H1 (cell line): ENCODE data around the gene RPL36A. TPM values are rescaled to one million over a fixed set of nuclear protein-coding genes. Genes with fewer than 3 reads are reported as not detected.
A peak's percentile ranks its signal among the peaks of the same experiment; 100 is the strongest.

Source experiments
- CTCF ChIA-PET: fragments of 300-600 bp; sonication (Branson Sonifier 250); formaldehyde crosslinking; loops from one replicate; lab custom pipeline; 2021; ENCODE audit not compliant: partially characterized antibody; lab: Charles Lee
- POLR2A ChIA-PET: fragments of 300-600 bp; sonication (Branson Sonifier 250); formaldehyde crosslinking; loops from one replicate; lab custom pipeline; 2021; ENCODE audit warnings: inconsistent platforms; ENCODE audit not compliant: partially characterized antibody; lab: Charles Lee
- DNase-seq, 2 experiments: peaks; one replicate each; pipeline versions ENCODE4 v3.0.0 to v3.0.0-alpha.2; 2010 to 2022; ENCODE audit warnings: low spot score in 2 of 2, low read depth in 1 of 2, mixed read lengths in 1 of 2
- FAIRE-seq: peaks from 2 replicates; lab custom pipeline; 2011; peaks lifted over from hg19 to GRCh38; lab: Jason Lieb, UNC
- H2AFZ ChIP-seq: 2 replicates; pipeline ENCODE4 v1.8.1; 2012; ENCODE audit warnings: low read length, inconsistent platforms
- H2AK5ac ChIP-seq: 2 replicates; pipeline ENCODE4 v1.6.1; 2013; ENCODE audit warnings: low read depth, low read length
- H2BK120ac ChIP-seq: replicated peaks from 2 replicates; pipeline ENCODE3; 2013; ENCODE audit warnings: low read depth, low read length, inconsistent platforms
- H2BK12ac ChIP-seq: 2 replicates; pipeline ENCODE4 v1.6.1; 2013; ENCODE audit warnings: low read depth, low read length
- H2BK15ac ChIP-seq: 2 replicates; pipeline ENCODE4 v1.6.1; 2013; ENCODE audit warnings: low read length
- H2BK20ac ChIP-seq: 2 replicates; pipeline ENCODE4 v1.6.1; 2013; ENCODE audit warnings: low read length
- H2BK5ac ChIP-seq: 2 replicates; pipeline ENCODE4 v1.6.1; 2013; ENCODE audit warnings: low read depth, low read length
- H3K14ac ChIP-seq: 2 replicates; pipeline ENCODE4 v1.6.1; 2013; ENCODE audit warnings: inconsistent platforms; ENCODE audit not compliant: insufficient read length
- H3K18ac ChIP-seq: 2 replicates; pipeline ENCODE4 v1.6.1; 2013; ENCODE audit warnings: low read length; ENCODE audit errors: extremely low read depth
- H3K23ac ChIP-seq: 2 replicates; pipeline ENCODE4 v1.6.1; 2013; ENCODE audit warnings: inconsistent platforms; ENCODE audit not compliant: insufficient read length
- H3K23me2 ChIP-seq: 2 replicates; pipeline ENCODE4 v1.6.1; 2013; ENCODE audit warnings: low read depth, low read length
- H3K27ac ChIP-seq: 2 replicates; pipeline ENCODE4 v1.6.1; 2011; ENCODE audit warnings: low read depth, low read length, inconsistent platforms
- H3K27me3 ChIP-seq, 4 experiments: replicated peaks in 1 of 4; 1 replicate in 1 of 4; 2 replicates in 3 of 4; pipeline versions ENCODE4 v1.6.1 to v1.8.1; 2011 to 2013; ENCODE audit warnings: low read length in 3 of 4, mild to moderate bottlenecking in 3 of 4, inconsistent platforms in 2 of 4, mixed read lengths in 2 of 4, moderate library complexity in 1 of 4; ENCODE audit not compliant: control insufficient read depth in 3 of 4, insufficient read depth in 3 of 4; ENCODE audit errors: extremely low read depth in 1 of 4
- H3K36me3 ChIP-seq, 4 experiments: 2 replicates each; pipeline versions ENCODE4 v1.6.1 to v1.8.1; 2011 to 2013; ENCODE audit warnings: mild to moderate bottlenecking in 4 of 4, low read length in 3 of 4, moderate library complexity in 2 of 4, control low read depth in 1 of 4, inconsistent platforms in 1 of 4; ENCODE audit not compliant: insufficient read depth in 4 of 4, control insufficient read depth in 2 of 4
- H3K4ac ChIP-seq: replicated peaks from 2 replicates; pipeline ENCODE3; 2013; ENCODE audit warnings: low read length, low read depth, mixed read lengths, inconsistent platforms; ENCODE audit not compliant: insufficient read length
- H3K4me1 ChIP-seq, 4 experiments: replicated peaks in 1 of 4; 1 replicate in 1 of 4; 2 replicates in 3 of 4; pipeline versions ENCODE4 v1.6.1 to v1.8.1; 2011 to 2013; ENCODE audit warnings: low read length in 3 of 4, inconsistent platforms in 2 of 4, mixed read lengths in 1 of 4; ENCODE audit not compliant: insufficient read depth in 4 of 4, control insufficient read depth in 3 of 4
- H3K4me2 ChIP-seq, 2 experiments: 2 replicates each; pipeline versions ENCODE4 v1.6.1 to v1.8.1; 2011 to 2013; ENCODE audit warnings: low read depth in 2 of 2, low read length in 2 of 2, control low read depth in 1 of 2, inconsistent platforms in 1 of 2, mild to moderate bottlenecking in 1 of 2; ENCODE audit not compliant: insufficient read depth in 1 of 2
- H3K4me3 ChIP-seq, 4 experiments: fragments of 200-600, 300-600 bp in 1 of 4; sonication (generic), shearing (Covaris generic), sonication (Bioruptor Twin) in 1 of 4; 2 replicates each; pipeline versions ENCODE4 v1.5.1 to v1.8.1; 2011 to 2016; ENCODE audit warnings: low read length in 4 of 4, low read depth in 3 of 4, control low read depth in 2 of 4, inconsistent platforms in 2 of 4, mild to moderate bottlenecking in 2 of 4, mixed read lengths in 1 of 4, moderate library complexity in 1 of 4; ENCODE audit not compliant: insufficient read depth in 2 of 4; ENCODE audit errors: extremely low read depth in 1 of 4
- H3K56ac ChIP-seq: replicated peaks from 2 replicates; pipeline ENCODE3; 2013; ENCODE audit warnings: low read depth, mild to moderate bottlenecking, mixed read lengths, low read length, inconsistent platforms; ENCODE audit not compliant: insufficient read length
- H3K79me1 ChIP-seq: 2 replicates; pipeline ENCODE4 v1.6.1; 2013; ENCODE audit warnings: low read depth, low read length, control low read depth
- H3K79me2 ChIP-seq, 2 experiments: 2 replicates each; pipeline versions ENCODE4 v1.6.1 to v1.8.1; 2012 to 2013; ENCODE audit warnings: low read length in 2 of 2, mild to moderate bottlenecking in 2 of 2, inconsistent platforms in 1 of 2; ENCODE audit not compliant: insufficient read depth in 2 of 2, control insufficient read depth in 1 of 2
- H3K9ac ChIP-seq, 4 experiments: replicated peaks in 1 of 4; 1 replicate in 1 of 4; 2 replicates in 3 of 4; pipeline versions ENCODE4 v1.6.1 to v1.8.1; 2011 to 2013; ENCODE audit warnings: low read depth in 3 of 4, low read length in 3 of 4, control low read depth in 2 of 4, mild to moderate bottlenecking in 2 of 4, moderate library complexity in 2 of 4, inconsistent platforms in 1 of 4; ENCODE audit errors: extremely low read depth in 1 of 4
- H3K9me3 ChIP-seq, 2 experiments: 2 replicates each; pipeline versions ENCODE4 v1.6.1 to v1.8.1; 2012 to 2013; ENCODE audit warnings: mild to moderate bottlenecking in 2 of 2, moderate library complexity in 2 of 2, control low read depth in 1 of 2, inconsistent platforms in 1 of 2, low read depth in 1 of 2, low read length in 1 of 2, mixed read lengths in 1 of 2; ENCODE audit not compliant: insufficient read depth in 2 of 2
- H4K20me1 ChIP-seq, 2 experiments: replicated peaks in 1 of 2; 2 replicates each; pipeline versions ENCODE3 to v1.8.1; 2011 to 2013; ENCODE audit warnings: inconsistent platforms in 2 of 2, low read length in 2 of 2, mild to moderate bottlenecking in 1 of 2; ENCODE audit not compliant: insufficient read depth in 2 of 2, control insufficient read depth in 1 of 2
- H4K5ac ChIP-seq: 2 replicates; pipeline ENCODE4 v1.6.1; 2013; ENCODE audit warnings: low read length, low read depth, mixed read lengths, inconsistent platforms; ENCODE audit not compliant: insufficient read length
- H4K8ac ChIP-seq: 2 replicates; pipeline ENCODE4 v1.8.0; 2013; ENCODE audit warnings: mild to moderate bottlenecking, moderate library complexity, low read length, inconsistent platforms; ENCODE audit not compliant: insufficient read depth; ENCODE audit errors: extremely low read depth
- H4K91ac ChIP-seq: replicated peaks from 2 replicates; pipeline ENCODE3; 2013; ENCODE audit warnings: low read length, mixed read lengths, inconsistent platforms; ENCODE audit not compliant: insufficient read length
- BACH1 ChIP-seq: IDR thresholded peaks from 2 replicates; pipeline ENCODE4 v1.6.1; 2012; ENCODE audit warnings: low read length, improper control_type of control experiment
- CHD2 ChIP-seq: IDR thresholded peaks from 2 replicates; pipeline ENCODE4 v1.6.1; 2012; ENCODE audit warnings: low read length, improper control_type of control experiment
- EZH2 ChIP-seq: fragments of 200-600 bp; sonication (generic); IDR thresholded peaks from 2 replicates; pipeline ENCODE4 v1.7.1; 2012; ENCODE audit warnings: low read depth, mild to moderate bottlenecking, moderate library complexity, low read length, inconsistent platforms; ENCODE audit not compliant: severe bottlenecking
- PHF8 ChIP-seq: fragments of 200-600 bp; sonication (generic); conservative IDR thresholded peaks from 2 replicates; pipeline ENCODE4 v1.7.1; 2012; ENCODE audit warnings: low read depth, mild to moderate bottlenecking, inconsistent platforms, low read length, moderate library complexity
- POLR2AphosphoS5 ChIP-seq: IDR thresholded peaks from 2 replicates; pipeline ENCODE4 v1.6.1; 2011; ENCODE audit warnings: low read depth, low read length
- POU5F1 ChIP-seq: IDR thresholded peaks from 2 replicates; pipeline ENCODE4 v1.6.1; 2011; ENCODE audit warnings: low read depth, mild to moderate bottlenecking, low read length, moderate library complexity
- RAD21 ChIP-seq, 2 experiments: IDR thresholded peaks in 1 of 2; conservative IDR thresholded peaks in 1 of 2; 2 replicates each; pipeline ENCODE4 v1.6.1; 2011; ENCODE audit warnings: low read depth in 2 of 2, low read length in 2 of 2, improper control_type of control experiment in 1 of 2, inconsistent platforms in 1 of 2, mild to moderate bottlenecking in 1 of 2, moderate library complexity in 1 of 2
- SRF ChIP-seq: IDR thresholded peaks from 2 replicates; pipeline ENCODE4 v1.6.1; 2011; ENCODE audit warnings: mild to moderate bottlenecking, low read depth, low read length, moderate library complexity
- TAF7 ChIP-seq: optimal IDR thresholded peaks from 2 replicates; pipeline ENCODE3; 2011; ENCODE audit warnings: low read depth, mild to moderate bottlenecking, inconsistent platforms, low read length, moderate library complexity, borderline replicate concordance
- TEAD4 ChIP-seq: IDR thresholded peaks from 2 replicates; pipeline ENCODE4 v1.6.1; 2012; ENCODE audit warnings: low read depth, low read length, inconsistent platforms, mixed read lengths
- WGBS, 2 experiments: shearing (Covaris generic) in 1 of 2; methylation state at CpG; one replicate each; pipeline versions ENCODE4 v1.1.6 to v1.1.7; 2013 to 2015; ENCODE audit warnings: low lambda C conversion rate in 2 of 2, mixed read lengths in 2 of 2, inconsistent platforms in 1 of 2, low coverage in 1 of 2, missing lambda C conversion rate in 1 of 2; ENCODE audit not compliant: insufficient replicate concordance in 2 of 2, insufficient coverage in 1 of 2, insufficient read length in 1 of 2; ENCODE audit errors: extremely low coverage in 1 of 2, missing lambda C conversion rate in 1 of 2; 5-methylcytosine and 5-hydroxymethylcytosine counted together
- polyA plus RNA-seq, 7 experiments: library from polyadenylated mRNA; depleted of rRNA in 3 of 7; stranded (reverse) in 5 of 7; unstranded in 2 of 7; fragments of >200 nt in 5 of 7; fragments of 200-250 nt in 2 of 7; gene quantifications; 1 replicate in 5 of 7; 2 replicates in 1 of 7; 4 replicates in 1 of 7; pipeline versions ENCODE4 v1.2.1 to v1.2.3, GENCODE V29; 2011 to 2013; ENCODE audit warnings: missing spikeins in 2 of 7, mixed read lengths in 2 of 7
- total RNA-seq: library from RNA; stranded (reverse); fragmentation: NEBNext Ultra II Directional; extraction: Animal tissue kit (Norgen Biotek cat#: 25700); gene quantifications from 2 replicates; pipeline ENCODE4 v1.2.1, GENCODE V29; 2021
- TF ChIP-seq, protein P1 (sequence below): IDR thresholded peaks from 2 replicates; pipeline ENCODE4 v1.6.1; 2012; ENCODE audit warnings: inconsistent platforms

Gene RPL36A
- total and polyA plus RNA-seq, 2 of the 8 experiments (the other 6 are each of a cell fraction or from before 2014, with no cell fraction given): 271 to 1,587 TPM

DNA sequence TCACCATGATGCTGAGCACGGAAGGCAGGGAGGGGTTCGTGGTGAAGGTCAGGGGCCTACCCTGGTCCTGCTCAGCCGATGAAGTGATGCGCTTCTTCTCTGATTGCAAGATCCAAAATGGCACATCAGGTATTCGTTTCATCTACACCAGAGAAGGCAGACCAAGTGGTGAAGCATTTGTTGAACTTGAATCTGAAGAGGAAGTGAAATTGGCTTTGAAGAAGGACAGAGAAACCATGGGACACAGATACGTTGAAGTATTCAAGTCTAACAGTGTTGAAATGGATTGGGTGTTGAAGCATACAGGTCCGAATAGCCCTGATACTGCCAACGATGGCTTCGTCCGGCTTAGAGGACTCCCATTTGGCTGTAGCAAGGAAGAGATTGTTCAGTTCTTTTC is 21.2 kb downstream of the RPL36A start:
- Histone ChIP-seq H4K91ac (no peak overlapping the region), H3K18ac (no peak overlapping the region), H2AFZ (no peak overlapping the region), H3K79me1 (no peaks in the 10 kb centered on the region), H3K4me3 (no peak overlapping the region), H4K8ac (peak overlapping the region; percentile 25; the same call in 1 of the 2 replicates), H2BK120ac (no peak overlapping the region), H3K27me3 (no peaks in the 10 kb centered on the region), H2BK15ac (no peak overlapping the region), H3K23me2 (peaks cover 3% of the 10 kb centered on the region; the same call in 1 of the 2 replicates), H4K20me1 (peaks cover 0 to 2% of the 10 kb centered on the region in 2 experiments), H3K14ac (no peak overlapping the region), H3K36me3 (peaks cover 0 to 16% (median 8%) of the 10 kb centered on the region in 4 experiments; a peak in 5 of 8 replicates), H3K27ac (no peak overlapping the region), H3K9me3 (no peaks in the 10 kb centered on the region), H3K4ac (no peak overlapping the region), H2AK5ac (no peak overlapping the region), H3K79me2 (peaks cover 5 to 48% of the 10 kb centered on the region in 2 experiments), H2BK5ac (no peak overlapping the region), H3K23ac (no peak overlapping the region), H3K9ac (no peak overlapping the region), H3K56ac (no peak overlapping the region), H4K5ac (no peak overlapping the region), H3K4me2 (no peak overlapping the region), H2BK20ac (no peak overlapping the region), H3K4me1 (no peaks in the 10 kb centered on the region; a peak in 2 of 7 replicates), H2BK12ac (no peak overlapping the region)
- POLR2A ChIA-PET: interaction anchor here (1.0 to 3.5 kb wide), 3 partner anchors 12 to 21 kb away, joined by 3 to 12 read pairs (median 3); partner anchors contain the start of gene RPL36A
- 96% methylated on average over 5 of the region's 10 CpGs; no CpG with 5 or more reads in 1 of the 2 experiments for WGBS, 2 experiments
- CTCF ChIA-PET: no interaction called here
- FAIRE-seq: no peak
- no peak for DNase-seq
- TF ChIP-seq, protein P1, sequence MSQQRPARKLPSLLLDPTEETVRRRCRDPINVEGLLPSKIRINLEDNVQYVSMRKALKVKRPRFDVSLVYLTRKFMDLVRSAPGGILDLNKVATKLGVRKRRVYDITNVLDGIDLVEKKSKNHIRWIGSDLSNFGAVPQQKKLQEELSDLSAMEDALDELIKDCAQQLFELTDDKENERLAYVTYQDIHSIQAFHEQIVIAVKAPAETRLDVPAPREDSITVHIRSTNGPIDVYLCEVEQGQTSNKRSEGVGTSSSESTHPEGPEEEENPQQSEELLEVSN: no peak
- TF ChIP-seq TEAD4 (no peak), SRF (no peak), EZH2 (no peak), RAD21 (IDR thresholded peaks at IDR 0.05 in 1 of 2, conservative IDR thresholded peaks at IDR 0.05 in 1 of 2; ENCODE audit: low read depth in 2 of 2, low read length in 2 of 2) (no peak), TAF7 (no peak), POU5F1 (no peak), PHF8 (no peak), POLR2AphosphoS5 (no peak), CHD2 (no peak), BACH1 (no peak)
